Fibroblast of the aortic adventitia (primary cell): Measurements from ENCODE around the gene CHCHD1. TPM values are rescaled to one million over a fixed set of nuclear protein-coding genes. Genes with fewer than 3 reads are reported as not detected.

ENCODE experiments used
- DNase-seq: peaks from one replicate; pipeline ENCODE4 v3.0.0-alpha.2; 2010; ENCODE audit warnings: low read depth
- H3K4me3 ChIP-seq: 2 replicates; pipeline ENCODE4 v1.5.1; 2011; ENCODE audit warnings: low read depth, mild to moderate bottlenecking, control low read depth, low read length, moderate library complexity
- total RNA-seq: library from RNA; depleted of rRNA; stranded (reverse); fragments of >200 nt; gene quantifications from 2 replicates; pipeline ENCODE4 v1.2.3, GENCODE V29; 2012; ENCODE audit warnings: low replicate concordance
- TF ChIP-seq, protein P1 (sequence below): IDR thresholded peaks from 2 replicates; pipeline ENCODE4 v1.5.1; 2011; ENCODE audit warnings: mild to moderate bottlenecking, low read length, control low read depth, inconsistent platforms; ENCODE audit not compliant: insufficient read depth

Gene CHCHD1
- total RNA-seq, 1 donor, result 20.9 TPM

DNA sequence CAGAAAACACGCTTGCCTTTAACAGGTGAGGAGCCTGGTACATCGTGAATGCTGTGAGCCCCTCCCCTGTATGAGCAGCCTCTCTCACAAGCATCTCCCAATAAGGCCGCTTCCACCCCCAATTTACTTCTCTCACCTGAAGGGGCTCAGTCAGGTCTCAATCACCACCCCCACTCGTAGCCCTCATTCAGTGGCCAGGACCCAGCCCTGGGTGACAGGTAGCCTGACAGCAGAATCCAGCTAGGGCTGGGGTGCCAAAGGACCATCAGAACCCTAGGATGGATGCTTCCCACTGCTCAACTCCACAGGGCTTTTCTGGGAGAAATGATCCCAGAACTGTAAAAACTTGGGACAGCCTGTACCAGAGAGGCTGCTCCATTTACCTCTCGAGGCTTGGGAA lies 36.0 kb downstream of the CHCHD1 start:
- TF ChIP-seq, protein P1, sequence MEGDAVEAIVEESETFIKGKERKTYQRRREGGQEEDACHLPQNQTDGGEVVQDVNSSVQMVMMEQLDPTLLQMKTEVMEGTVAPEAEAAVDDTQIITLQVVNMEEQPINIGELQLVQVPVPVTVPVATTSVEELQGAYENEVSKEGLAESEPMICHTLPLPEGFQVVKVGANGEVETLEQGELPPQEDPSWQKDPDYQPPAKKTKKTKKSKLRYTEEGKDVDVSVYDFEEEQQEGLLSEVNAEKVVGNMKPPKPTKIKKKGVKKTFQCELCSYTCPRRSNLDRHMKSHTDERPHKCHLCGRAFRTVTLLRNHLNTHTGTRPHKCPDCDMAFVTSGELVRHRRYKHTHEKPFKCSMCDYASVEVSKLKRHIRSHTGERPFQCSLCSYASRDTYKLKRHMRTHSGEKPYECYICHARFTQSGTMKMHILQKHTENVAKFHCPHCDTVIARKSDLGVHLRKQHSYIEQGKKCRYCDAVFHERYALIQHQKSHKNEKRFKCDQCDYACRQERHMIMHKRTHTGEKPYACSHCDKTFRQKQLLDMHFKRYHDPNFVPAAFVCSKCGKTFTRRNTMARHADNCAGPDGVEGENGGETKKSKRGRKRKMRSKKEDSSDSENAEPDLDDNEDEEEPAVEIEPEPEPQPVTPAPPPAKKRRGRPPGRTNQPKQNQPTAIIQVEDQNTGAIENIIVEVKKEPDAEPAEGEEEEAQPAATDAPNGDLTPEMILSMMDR, result no peak
- no peak overlapping the region for H3K4me3 ChIP-seq
- no peak for DNase-seq

- TF ChIP-seq, protein P1, result no peak
- no peak overlapping the region for H3K4me3 ChIP-seq
- no peak for DNase-seq
Observed at GRCh38 chr10:73818402-73818801, 36.6 kb downstream of the CHCHD1 start.

DNA sequence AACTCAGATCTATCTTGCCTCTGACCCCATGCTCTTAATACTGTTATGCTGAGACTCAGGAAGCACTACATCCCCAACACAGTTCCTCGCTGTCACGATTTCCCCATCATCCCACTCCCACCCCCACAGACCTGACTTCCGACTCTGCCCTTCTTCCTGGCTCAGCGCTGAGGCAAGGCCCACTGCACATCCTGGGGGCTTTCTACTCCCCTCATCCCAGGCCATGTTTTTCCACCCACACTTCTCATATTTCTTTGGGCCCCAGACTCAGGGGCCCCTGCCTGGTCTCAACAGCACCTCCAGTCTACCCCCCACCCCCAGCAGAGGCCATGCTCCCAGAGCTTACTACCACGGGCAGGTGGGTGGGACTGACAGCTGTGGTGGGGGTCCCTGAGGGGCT lies 37.2 kb downstream of the CHCHD1 start:
- TF ChIP-seq, protein P1, result no peak
- H3K4me3 ChIP-seq, result no peak overlapping the region
- no peak for DNase-seq

DNA sequence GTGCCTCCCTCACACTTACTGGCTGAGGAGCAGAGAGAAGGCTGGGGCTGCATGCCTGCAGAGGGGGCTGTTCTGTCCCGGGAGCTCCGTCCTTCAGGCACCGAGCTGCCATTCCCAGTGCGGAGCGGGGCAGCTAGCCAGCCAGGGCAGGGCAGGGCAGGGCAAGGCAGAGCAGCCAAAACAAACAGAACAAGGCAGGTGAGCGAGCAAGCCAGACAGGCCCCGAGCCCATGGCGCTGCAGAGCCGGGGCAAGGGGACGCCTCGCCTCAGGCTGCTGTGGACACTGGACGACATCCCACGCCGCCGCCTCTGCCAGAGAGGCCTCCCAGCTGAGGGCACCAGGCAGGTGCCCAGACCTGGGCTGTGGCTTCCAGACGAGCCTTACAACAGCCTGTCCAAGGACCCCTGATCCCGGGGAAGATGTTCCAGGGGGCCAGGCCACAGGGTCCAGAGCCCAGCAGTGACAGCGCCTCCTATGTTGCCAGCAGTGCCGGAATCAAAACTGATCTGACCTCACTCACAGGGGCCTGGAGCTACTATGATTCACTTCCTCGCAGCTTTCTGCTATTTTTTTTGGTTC lies 37.8 kb downstream of the CHCHD1 start:
- no peak overlapping the region for H3K4me3 ChIP-seq
- no peak for DNase-seq
- TF ChIP-seq, protein P1, result no peak

DNA sequence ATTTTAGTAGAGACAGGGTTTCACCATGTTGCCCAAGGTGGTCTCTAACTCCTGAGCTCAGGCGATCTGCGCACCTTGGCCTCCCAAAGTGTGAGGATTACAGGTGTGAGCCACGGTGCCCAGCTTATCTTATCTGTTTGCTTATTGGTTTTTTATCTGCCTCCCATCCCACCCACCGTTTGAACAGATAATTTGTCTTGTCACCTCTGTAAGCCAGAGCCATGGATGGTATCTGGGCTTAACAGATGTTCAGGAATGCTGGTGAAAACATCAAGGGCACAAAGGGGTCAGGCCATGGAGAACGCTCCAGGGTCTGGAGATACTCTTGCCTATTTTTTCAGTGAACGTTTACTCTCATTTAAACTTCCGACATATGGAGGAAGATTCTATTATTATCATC lies 41.5 kb downstream of the CHCHD1 start:
- no peak for DNase-seq
- H3K4me3 ChIP-seq, result no peak overlapping the region
- TF ChIP-seq, protein P1, result no peak

GRCh38 chr10:73824146-73824725 lies 42.4 kb downstream of the CHCHD1 start:
- TF ChIP-seq, protein P1, result no peak
- no peak for DNase-seq
- no peak overlapping the region for H3K4me3 ChIP-seq
